ENCODE measurements around the gene POU4F3. TPM values are rescaled to one million over a fixed set of nuclear protein-coding genes. Genes with fewer than 3 reads are reported as not detected.

Gene POU4F3
- total RNA-seq, 4 donors from 2014 or later: 0.19 TPM; not detected in 3

DNA sequence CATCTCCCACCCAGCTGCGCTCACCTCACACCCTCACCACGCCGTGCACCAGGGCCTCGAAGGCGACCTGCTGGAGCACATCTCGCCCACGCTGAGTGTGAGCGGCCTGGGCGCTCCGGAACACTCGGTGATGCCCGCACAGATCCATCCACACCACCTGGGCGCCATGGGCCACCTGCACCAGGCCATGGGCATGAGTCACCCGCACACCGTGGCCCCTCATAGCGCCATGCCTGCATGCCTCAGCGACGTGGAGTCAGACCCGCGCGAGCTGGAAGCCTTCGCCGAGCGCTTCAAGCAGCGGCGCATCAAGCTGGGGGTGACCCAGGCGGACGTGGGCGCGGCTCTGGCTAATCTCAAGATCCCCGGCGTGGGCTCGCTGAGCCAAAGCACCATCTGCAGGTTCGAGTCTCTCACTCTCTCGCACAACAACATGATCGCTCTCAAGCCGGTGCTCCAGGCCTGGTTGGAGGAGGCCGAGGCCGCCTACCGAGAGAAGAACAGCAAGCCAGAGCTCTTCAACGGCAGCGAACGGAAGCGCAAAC lies 1.1 kb downstream of the POU4F3 start:
- Histone ChIP-seq H3K36me3 (no peaks in the 10 kb centered on the region), H3K27me3 (peaks cover 98% of the 10 kb centered on the region), H3K9me3 (no peaks in the 10 kb centered on the region), H3K4me3 (no peak overlapping the region), H3K4me1 (peaks cover 8% of the 10 kb centered on the region), H3K27ac (no peak overlapping the region)
- WGBS: 8% methylated on average over 29 of the region's 44 CpGs
- TF ChIP-seq EP300 (IDR thresholded peaks at IDR 0.05): no peak
- TF ChIP-seq CTCF (IDR thresholded peaks at IDR 0.05): no peak
- no peak for TF ChIP-seq POLR2AphosphoS5 (IDR thresholded peaks at IDR 0.05)
- no peak for TF ChIP-seq POLR2A (IDR thresholded peaks at IDR 0.05)
- DNase-seq (ENCODE audit: low spot score in 2 of 2): no peak

GRCh38 chr5:146340260-146341081 lies 1.8 kb downstream of the POU4F3 start:
- TF ChIP-seq EP300 (IDR thresholded peaks at IDR 0.05) (no peak), POLR2A (IDR thresholded peaks at IDR 0.05) (no peak), CTCF (IDR thresholded peaks at IDR 0.05) (no peak), POLR2AphosphoS5 (IDR thresholded peaks at IDR 0.05) (no peak)

DNA sequence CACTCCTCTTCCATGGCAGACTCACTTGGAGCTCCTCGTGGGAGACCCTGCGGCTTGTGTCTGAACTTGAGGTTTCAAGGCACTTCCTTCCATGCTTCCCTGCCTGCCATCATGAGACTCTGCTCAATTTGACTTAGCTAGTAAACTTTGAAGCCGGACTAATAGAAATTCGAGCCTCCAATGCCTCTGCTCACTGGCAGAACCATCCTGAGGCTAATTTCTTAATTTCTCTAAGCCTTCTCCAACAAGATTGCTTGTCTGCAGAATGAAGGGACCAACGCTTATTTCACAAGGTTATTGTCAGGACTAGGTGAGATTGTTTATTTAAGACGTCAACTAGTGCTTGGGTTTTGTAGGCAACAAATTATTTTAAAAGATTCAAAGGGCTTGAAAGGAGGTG lies 3.2 kb downstream of the POU4F3 start:
- 8% methylated on average over 6 of the region's 6 CpGs for WGBS
- DNase-seq (ENCODE audit: low spot score in 2 of 2): no peak

More at GRCh38 chr5:146340260-146341081, 1.8 kb downstream of the POU4F3 start:
- Histone ChIP-seq H3K27me3 (peaks cover 99% of the 10 kb centered on the region), H3K27ac (no peak overlapping the region), H3K4me1 (peaks cover 14% of the 10 kb centered on the region), H3K36me3 (no peaks in the 10 kb centered on the region), H3K9me3 (no peaks in the 10 kb centered on the region), H3K4me3 (no peak overlapping the region)
- WGBS: 9% methylated on average over 40 of the region's 40 CpGs
- DNase-seq (ENCODE audit: low spot score in 2 of 2): no peak

GRCh38 chr5:146342519-146342881 lies 3.9 kb downstream of the POU4F3 start:
- DNase-seq (ENCODE audit: low spot score in 2 of 2): no peak
- peaks cover 21% of the 10 kb centered on the region for H3K4me1 ChIP-seq
- no peaks in the 10 kb centered on the region for H3K36me3 ChIP-seq
- H3K27ac ChIP-seq: no peak overlapping the region
- TF ChIP-seq EP300 (IDR thresholded peaks at IDR 0.05) (no peak), CTCF (IDR thresholded peaks at IDR 0.05) (no peak), POLR2A (IDR thresholded peaks at IDR 0.05) (no peak), POLR2AphosphoS5 (IDR thresholded peaks at IDR 0.05) (no peak)
- 6% methylated on average over 14 of the region's 14 CpGs for WGBS
- H3K27me3 ChIP-seq: peaks cover 100% of the 10 kb centered on the region
- no peaks in the 10 kb centered on the region for H3K9me3 ChIP-seq
- no peak overlapping the region for H3K4me3 ChIP-seq

More for the DNA sequence above, 3.2 kb downstream of the POU4F3 start:
- Histone ChIP-seq H3K36me3 (no peaks in the 10 kb centered on the region), H3K27ac (no peak overlapping the region), H3K27me3 (peaks cover 100% of the 10 kb centered on the region), H3K4me1 (peaks cover 21% of the 10 kb centered on the region), H3K9me3 (no peaks in the 10 kb centered on the region), H3K4me3 (no peak overlapping the region)
- TF ChIP-seq POLR2AphosphoS5 (IDR thresholded peaks at IDR 0.05) (no peak), POLR2A (IDR thresholded peaks at IDR 0.05) (no peak), CTCF (IDR thresholded peaks at IDR 0.05) (no peak), EP300 (IDR thresholded peaks at IDR 0.05) (no peak)
